GM12874 (cell line): ENCODE results near the gene GMEB1.
A peak's percentile ranks its signal among the peaks of the same experiment; 100 is the strongest.

ENCODE experiments used
- TF ChIP-seq, protein P1 (sequence below): IDR thresholded peaks from 2 replicates; pipeline ENCODE4 v1.5.1; 2011; ENCODE audit warnings: low read depth, mild to moderate bottlenecking, control low read depth, low read length, moderate library complexity; ENCODE audit not compliant: insufficient read depth

Gene GMEB1

GRCh38 chr1:28718586-28719331 lies 50.2 kb downstream of the GMEB1 start:
- TF ChIP-seq, protein P1, sequence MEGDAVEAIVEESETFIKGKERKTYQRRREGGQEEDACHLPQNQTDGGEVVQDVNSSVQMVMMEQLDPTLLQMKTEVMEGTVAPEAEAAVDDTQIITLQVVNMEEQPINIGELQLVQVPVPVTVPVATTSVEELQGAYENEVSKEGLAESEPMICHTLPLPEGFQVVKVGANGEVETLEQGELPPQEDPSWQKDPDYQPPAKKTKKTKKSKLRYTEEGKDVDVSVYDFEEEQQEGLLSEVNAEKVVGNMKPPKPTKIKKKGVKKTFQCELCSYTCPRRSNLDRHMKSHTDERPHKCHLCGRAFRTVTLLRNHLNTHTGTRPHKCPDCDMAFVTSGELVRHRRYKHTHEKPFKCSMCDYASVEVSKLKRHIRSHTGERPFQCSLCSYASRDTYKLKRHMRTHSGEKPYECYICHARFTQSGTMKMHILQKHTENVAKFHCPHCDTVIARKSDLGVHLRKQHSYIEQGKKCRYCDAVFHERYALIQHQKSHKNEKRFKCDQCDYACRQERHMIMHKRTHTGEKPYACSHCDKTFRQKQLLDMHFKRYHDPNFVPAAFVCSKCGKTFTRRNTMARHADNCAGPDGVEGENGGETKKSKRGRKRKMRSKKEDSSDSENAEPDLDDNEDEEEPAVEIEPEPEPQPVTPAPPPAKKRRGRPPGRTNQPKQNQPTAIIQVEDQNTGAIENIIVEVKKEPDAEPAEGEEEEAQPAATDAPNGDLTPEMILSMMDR: no peak

DNA sequence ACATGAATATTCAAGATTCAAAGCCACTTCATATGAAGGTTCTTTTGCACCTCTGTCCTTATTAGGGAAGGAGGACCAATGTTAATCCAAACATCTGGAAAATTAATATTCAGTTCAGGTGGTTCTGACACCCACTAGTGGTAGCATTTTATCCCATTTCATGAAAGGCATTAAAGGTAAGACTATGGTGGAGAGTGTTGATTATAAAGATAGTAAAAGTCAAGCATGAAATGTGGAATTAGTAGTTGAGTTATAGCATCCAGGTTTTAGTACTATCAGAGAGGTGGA lies 50.7 kb downstream of the GMEB1 start:
- TF ChIP-seq, protein P1: no peak

GRCh38 chr1:28720376-28720775 lies 51.8 kb downstream of the GMEB1 start:
- TF ChIP-seq, protein P1: no peak

GRCh38 chr1:28735961-28736449 lies 67.4 kb downstream of the GMEB1 start:
- TF ChIP-seq, protein P1: no peak

GRCh38 chr1:28736450-28737306 lies 68.1 kb downstream of the GMEB1 start, which contains the start of gene YTHDF2:
Gene YTHDF2 (plus strand): TSS chr1:28736940. CDS start chr1:28737121, 181 bp downstream.
- TF ChIP-seq, protein P1: peak; percentile 94

DNA sequence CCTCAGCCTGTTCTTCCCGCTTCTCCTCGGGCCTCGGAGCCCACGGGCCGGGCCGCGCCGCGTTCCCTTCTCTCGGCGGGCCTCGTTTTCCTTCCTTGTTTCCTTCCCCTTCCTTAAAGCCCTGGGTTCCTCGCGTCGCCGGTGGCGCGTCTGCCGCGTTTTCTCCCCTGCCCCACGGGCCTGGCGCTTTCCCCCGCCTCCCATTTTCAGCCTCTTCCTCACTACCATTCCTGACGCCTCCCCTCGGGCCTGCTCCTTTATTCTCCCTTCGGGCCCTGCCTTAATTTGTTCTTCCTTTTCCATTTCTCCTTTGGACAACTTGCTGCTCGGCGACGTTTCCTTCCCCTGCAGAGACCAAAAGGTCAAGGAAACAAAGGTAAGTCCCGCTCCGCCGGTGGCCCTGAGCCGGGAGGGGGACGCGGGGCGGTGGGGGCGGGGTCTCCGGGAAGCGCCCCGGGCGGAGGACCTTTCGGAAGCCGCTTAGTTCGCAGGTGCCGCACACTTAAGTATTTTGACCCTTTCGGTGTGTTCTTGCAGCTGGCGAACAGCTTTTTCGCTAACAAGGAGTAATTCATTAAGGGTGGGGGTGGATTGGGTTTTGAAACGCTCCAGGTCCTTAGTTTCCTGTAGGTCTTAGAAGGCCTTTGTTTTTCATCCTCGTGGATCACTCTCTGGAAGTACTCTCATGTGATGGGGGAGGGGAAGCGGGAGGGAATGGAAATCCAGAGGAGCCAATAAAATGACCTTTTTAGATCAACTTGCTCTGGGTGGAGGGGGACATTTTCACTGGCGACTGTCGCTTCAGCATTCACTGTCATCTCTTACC lies 68.9 kb downstream of the GMEB1 start:
- TF ChIP-seq, protein P1: no peak

GRCh38 chr1:28740118-28740517 lies 71.5 kb downstream of the GMEB1 start:
- TF ChIP-seq, protein P1: no peak
